Activated B cell treated with CpG ODN at 0.5 μM for 24 hours (primary cell): ENCODE data around the gene CX3CR1. TPM values are rescaled to one million over a fixed set of nuclear protein-coding genes. Genes with fewer than 3 reads are reported as not detected.
A peak's percentile ranks its signal among the peaks of the same experiment; 100 is the strongest.

Experiments
- ATAC-seq: fragments of 200-7000 bp; cut with Tn5 transposase; one replicate; pipeline ENCODE4 v1.10.0; 2021; ENCODE audit warnings: low read depth, mild to moderate bottlenecking, moderate library complexity
- CTCF ChIA-PET: fragments of 350-600 bp; sonication (Branson Sonifier 250); formaldehyde crosslinking; loops from one replicate; lab custom pipeline; 2021; ENCODE audit warnings: antibody characterized with exemption; lab: Charles Lee
- POLR2A ChIA-PET: fragments of 350-600 bp; sonication (Branson Sonifier 250); formaldehyde crosslinking; loops from one replicate; lab custom pipeline; 2021; ENCODE audit warnings: antibody characterized with exemption; lab: Charles Lee
- DNase-seq: peaks from one replicate; pipeline ENCODE4 v3.0.0; 2022
- H3K27ac Mint-ChIP-seq: one replicate; pipeline ENCODE4 v1.8.0; 2020; ENCODE audit warnings: mixed read lengths
- H3K27me3 Mint-ChIP-seq: one replicate; pipeline ENCODE4 v1.8.0; 2021; ENCODE audit warnings: mixed read lengths
- H3K36me3 Mint-ChIP-seq: one replicate; pipeline ENCODE4 v1.8.0; 2021; ENCODE audit warnings: low read depth, mixed read lengths
- H3K4me1 Mint-ChIP-seq: one replicate; pipeline ENCODE4 v1.8.0; 2021; ENCODE audit warnings: mixed read lengths
- H3K4me3 Mint-ChIP-seq: one replicate; pipeline ENCODE4 v1.8.0; 2020; ENCODE audit warnings: mild to moderate bottlenecking, mixed read lengths
- H3K9me3 Mint-ChIP-seq: one replicate; pipeline ENCODE4 v1.8.0; 2020; ENCODE audit warnings: mixed read lengths
- CTCF ChIP-seq: fragments of 200-600 bp; IDR thresholded peaks from one replicate; pipeline ENCODE4 v1.8.0; 2022; ENCODE audit warnings: antibody characterized with exemption, mild to moderate bottlenecking
- intact Hi-C: fragments of 100-400 bp; cut with micrococcal nuclease; formaldehyde crosslinking; loops from one replicate; pipeline ENCODE4 v1.15.1; 2024
- total RNA-seq: library from RNA; stranded (reverse); gene quantifications from 2 replicates; pipeline ENCODE4 v1.2.3, GENCODE V29; 2022

The CX3CR1 gene
- total RNA-seq, 1 donor from 2014 or later, result 0.38 TPM

DNA sequence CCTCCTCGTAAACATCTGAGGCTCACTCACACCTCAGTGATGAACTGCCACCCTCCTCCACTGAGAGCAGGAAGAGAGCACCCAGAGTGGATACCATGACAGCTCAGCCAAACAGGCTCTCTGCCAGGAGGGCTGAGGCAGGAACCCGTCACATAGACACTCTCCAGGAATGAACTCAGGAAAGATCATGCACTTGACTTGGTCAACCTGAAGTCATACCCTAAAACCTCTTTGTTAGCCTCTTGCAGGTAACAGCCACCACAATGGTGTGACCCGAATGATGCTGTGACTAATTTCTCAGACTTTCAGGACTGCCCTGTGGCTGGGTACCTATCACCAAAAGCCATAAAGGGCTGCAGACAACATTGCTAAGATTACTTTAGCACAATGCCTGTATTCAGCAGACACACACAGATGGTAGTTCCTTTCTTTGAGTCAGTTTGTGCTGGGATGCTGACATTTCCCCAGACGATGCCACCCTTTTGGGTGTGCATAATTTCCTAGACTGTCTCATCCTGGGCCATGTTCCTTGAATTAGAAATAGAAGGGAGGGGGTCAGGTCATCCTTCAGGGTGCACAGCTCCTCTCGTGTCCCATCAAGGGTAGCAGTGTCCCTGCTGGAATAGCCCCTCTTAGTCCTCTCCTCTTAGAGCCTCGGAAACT is 30.3 kb downstream of the CX3CR1 start:
- H3K4me1 Mint-ChIP-seq, result peaks cover 48% of the 10 kb centered on the region
- CTCF ChIA-PET, result interaction anchor here (0.9 to 1.1 kb wide), 2 partner anchors 41 to 60 kb away, joined by 3 read pairs; no protein-coding TSS in a partner anchor

GRCh38 chr3:39241561-39241960 is 38.3 kb downstream of the CX3CR1 start:
- Mint-ChIP-seq H3K4me3 (no peak overlapping the region), H3K36me3 (no peaks in the 10 kb centered on the region)

More for the DNA sequence above, 30.3 kb downstream of the CX3CR1 start:
- Mint-ChIP-seq H3K36me3 (no peaks in the 10 kb centered on the region), H3K9me3 (no peaks in the 10 kb centered on the region), H3K27ac (no peak overlapping the region), H3K27me3 (no peaks in the 10 kb centered on the region), H3K4me3 (no peak overlapping the region)
- no peak for ATAC-seq
- TF ChIP-seq CTCF, result no peak
- POLR2A ChIA-PET, result no interaction called here
- intact Hi-C loops, result no loop called here
- DNase-seq, result no peak

DNA sequence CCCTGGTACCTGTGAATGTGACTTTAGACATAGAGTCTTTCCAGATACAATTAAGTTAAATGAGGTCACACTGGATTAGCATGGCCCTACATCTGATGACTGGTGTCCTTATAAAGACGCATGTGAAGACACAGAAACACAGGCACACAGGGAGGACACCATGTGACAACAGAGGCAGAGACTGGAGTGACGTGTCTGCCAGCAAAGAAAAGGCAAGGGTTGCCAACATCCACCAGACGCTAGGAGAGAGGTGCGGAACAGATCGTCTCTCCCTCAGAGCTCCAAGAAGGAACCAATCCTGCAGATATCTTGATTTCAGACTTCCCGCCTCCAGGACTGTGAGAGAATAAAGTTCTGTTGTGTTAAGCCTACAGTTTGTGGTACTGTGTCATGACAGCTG is 42.8 kb downstream of the CX3CR1 start:
- peaks cover 31% of the 10 kb centered on the region for H3K4me1 Mint-ChIP-seq
- CTCF ChIA-PET, result no interaction called here
- no peaks in the 10 kb centered on the region for H3K9me3 Mint-ChIP-seq
- DNase-seq, result no peak
- POLR2A ChIA-PET, result no interaction called here
- H3K27me3 Mint-ChIP-seq, result peaks cover 6% of the 10 kb centered on the region
- ATAC-seq, result no peak
- intact Hi-C loops, result no loop called here
- H3K4me3 Mint-ChIP-seq, result no peak overlapping the region
- TF ChIP-seq CTCF, result no peak
- H3K36me3 Mint-ChIP-seq, result no peaks in the 10 kb centered on the region
- no peak overlapping the region for H3K27ac Mint-ChIP-seq

More at GRCh38 chr3:39241561-39241960, 38.3 kb downstream of the CX3CR1 start:
- Mint-ChIP-seq H3K27me3 (peaks cover 6% of the 10 kb centered on the region), H3K4me1 (peaks cover 3% of the 10 kb centered on the region), H3K9me3 (no peaks in the 10 kb centered on the region), H3K27ac (no peak overlapping the region)
- intact Hi-C loops, result no loop called here
- POLR2A ChIA-PET, result no interaction called here
- CTCF ChIA-PET, result interaction anchor here (1.4 to 1.5 kb wide), 2 partner anchors 47 to 51 kb away, joined by 3 to 5 read pairs; no protein-coding TSS in a partner anchor
- no peak for DNase-seq
- ATAC-seq, result no peak
- TF ChIP-seq CTCF, result no peak

GRCh38 chr3:39234651-39235050 is 45.2 kb downstream of the CX3CR1 start:
- TF ChIP-seq CTCF, result no peak
- Mint-ChIP-seq H3K36me3 (no peaks in the 10 kb centered on the region), H3K4me3 (no peak overlapping the region), H3K9me3 (no peaks in the 10 kb centered on the region), H3K27ac (no peak overlapping the region), H3K4me1 (peaks cover 30% of the 10 kb centered on the region), H3K27me3 (peaks cover 5% of the 10 kb centered on the region)
- CTCF ChIA-PET, result interaction anchor here (1.2 kb wide), 1 partner anchor 53 kb away, joined by 3 read pairs; no protein-coding TSS in a partner anchor
- intact Hi-C loops, result no loop called here
- POLR2A ChIA-PET, result interaction anchor here (1.5 kb wide), 1 partner anchor 9 kb away, joined by 4 read pairs; no protein-coding TSS in a partner anchor
- ATAC-seq (peak; percentile 37), DNase-seq (no peak)

- POLR2A ChIA-PET, result interaction anchor here (0.7 kb wide), 1 partner anchor 9 kb away, joined by 3 read pairs; no protein-coding TSS in a partner anchor
- no peak for ATAC-seq
- Mint-ChIP-seq H3K27me3 (no peaks in the 10 kb centered on the region), H3K4me1 (peaks cover 30% of the 10 kb centered on the region), H3K4me3 (no peak overlapping the region), H3K9me3 (no peaks in the 10 kb centered on the region), H3K27ac (no peak overlapping the region), H3K36me3 (no peaks in the 10 kb centered on the region)
- DNase-seq, result no peak
- no peak for TF ChIP-seq CTCF
- CTCF ChIA-PET, result no interaction called here
- intact Hi-C loops, result loop anchor here (2.0 kb wide), 1 partner anchor 16 kb away; no protein-coding TSS in a partner anchor
Observed at GRCh38 chr3:39232859-39233258, 47.0 kb downstream of the CX3CR1 start.
